Peyer's patch (tissue), 4 donors: ENCODE data around the gene ITGA2B. TPM values are rescaled to one million over a fixed set of nuclear protein-coding genes. Genes with fewer than 3 reads are reported as not detected.
A peak's percentile ranks its signal among the peaks of the same experiment; 100 is the strongest.
"Not testable (repeated sequence)": the region's sequence is repeated elsewhere in the genome, so short reads cannot be mapped to it uniquely, and the experiment has no call there.

Source experiments
- DNase-seq, 3 donors: peaks; one replicate each; pipeline ENCODE4 v3.0.0-alpha.2; 2017 to 2019
- H3K27ac ChIP-seq, 4 donors: fragments of 200-600 bp; sonication (generic); one replicate each; pipeline ENCODE4 v1.5.1; 2016 to 2019
- H3K27me3 ChIP-seq, 2 donors: fragments of 200-600 bp; sonication (generic); one replicate each; pipeline ENCODE4 v1.5.1; 2019
- H3K36me3 ChIP-seq, 3 donors: fragments of 200-600 bp; sonication (generic); one replicate each; pipeline ENCODE4 v1.5.1; 2016 to 2019
- H3K4me1 ChIP-seq, 4 donors: fragments of 200-600 bp; sonication (generic); one replicate each; pipeline ENCODE4 v1.5.1; 2016 to 2019
- H3K4me3 ChIP-seq, 4 donors: fragments of 200-600 bp; sonication (generic); 1 replicate in 3 of 4; 2 replicates in 1 of 4; pipeline ENCODE4 v1.5.1; 2016 to 2019; ENCODE audit warnings: mild to moderate bottlenecking in 1 of 4
- H3K9me3 ChIP-seq, 4 donors: fragments of 200-600 bp; sonication (generic); one replicate each; pipeline ENCODE4 v1.5.1; 2016 to 2019; ENCODE audit warnings: mild to moderate bottlenecking in 1 of 4
- POLR2A ChIP-seq, 2 donors: fragments of 450-650 bp; IDR thresholded peaks; one replicate each; pipeline ENCODE4 v1.5.1; 2017; ENCODE audit warnings: antibody characterized with exemption in 2 of 2, mild to moderate bottlenecking in 2 of 2, moderate library complexity in 2 of 2
- total RNA-seq, 4 donors: library from RNA; depleted of rRNA; stranded (reverse); fragments of >200 nt; gene quantifications; one replicate each; pipeline ENCODE4 v1.1.0, GENCODE V29; 2016
- TF ChIP-seq, protein P1 (sequence below), 6 experiments: fragments of 450-650 bp in 4 of 6; fragments of 200-600 bp in 2 of 6; sonication (generic) in 1 of 6; IDR thresholded peaks; one replicate each; pipeline ENCODE4 v1.5.1; 2017 to 2019; ENCODE audit warnings: antibody characterized with exemption in 6 of 6, mild to moderate bottlenecking in 3 of 6, moderate library complexity in 1 of 6

ITGA2B gene
- total RNA-seq, 4 donors from 2014 or later: 2.5 TPM; not detected in 3

DNA sequence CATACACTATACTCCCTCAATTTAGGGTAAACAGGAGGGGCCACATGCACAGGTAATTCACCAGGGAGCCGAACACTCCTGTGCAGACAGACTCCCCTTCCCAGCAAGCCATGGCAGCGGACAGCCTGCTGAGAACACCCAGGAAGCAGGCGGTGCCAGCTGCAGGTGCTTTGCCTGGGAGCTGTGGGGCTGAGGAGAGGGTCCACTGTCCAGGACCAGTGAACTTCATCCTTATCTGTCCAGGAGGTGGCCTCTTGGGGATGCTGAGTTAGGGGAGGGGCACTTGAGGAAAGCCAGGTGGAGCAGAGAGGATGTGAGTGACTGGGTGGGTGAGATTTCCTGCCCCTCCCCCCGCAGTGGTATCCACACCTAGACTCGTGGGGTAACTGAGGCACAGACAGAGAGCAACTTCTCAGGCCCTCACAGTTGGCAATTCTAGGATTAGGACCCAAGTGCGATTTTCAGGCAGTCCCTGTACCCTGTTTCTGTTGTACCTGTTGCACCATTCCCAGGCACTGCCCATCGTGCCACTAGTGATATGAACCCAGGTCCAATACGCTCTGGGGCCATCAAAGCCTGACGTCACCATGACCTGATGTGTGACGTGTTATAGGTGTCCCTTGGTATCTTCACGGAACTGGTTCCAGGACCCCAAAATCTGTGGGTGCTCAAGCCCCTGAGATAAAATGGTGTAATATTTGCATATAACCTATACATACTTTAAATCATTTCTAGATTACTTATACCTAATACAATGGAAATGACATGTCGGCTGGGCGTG lies 43.2 kb downstream of the ITGA2B start:
- peak in 1 of 3 donors; percentile 46 for DNase-seq
- Histone ChIP-seq H3K4me3 (peak overlapping the region; percentile 82 to 96 (median 85)), H3K9me3 (no peaks in the 10 kb centered on the region), H3K4me1 (peaks cover 0 to 20% (median 11%) of the 10 kb centered on the region in 4 donors), H3K27ac (peak overlapping the region; percentile 81 to 87 (median 87)), H3K27me3 (no peaks in the 10 kb centered on the region), H3K36me3 (peaks cover 0 to 26% (median 0%) of the 10 kb centered on the region in 3 donors)
- TF ChIP-seq POLR2A (IDR thresholded peaks at IDR 0.05): no peak
- TF ChIP-seq, protein P1, sequence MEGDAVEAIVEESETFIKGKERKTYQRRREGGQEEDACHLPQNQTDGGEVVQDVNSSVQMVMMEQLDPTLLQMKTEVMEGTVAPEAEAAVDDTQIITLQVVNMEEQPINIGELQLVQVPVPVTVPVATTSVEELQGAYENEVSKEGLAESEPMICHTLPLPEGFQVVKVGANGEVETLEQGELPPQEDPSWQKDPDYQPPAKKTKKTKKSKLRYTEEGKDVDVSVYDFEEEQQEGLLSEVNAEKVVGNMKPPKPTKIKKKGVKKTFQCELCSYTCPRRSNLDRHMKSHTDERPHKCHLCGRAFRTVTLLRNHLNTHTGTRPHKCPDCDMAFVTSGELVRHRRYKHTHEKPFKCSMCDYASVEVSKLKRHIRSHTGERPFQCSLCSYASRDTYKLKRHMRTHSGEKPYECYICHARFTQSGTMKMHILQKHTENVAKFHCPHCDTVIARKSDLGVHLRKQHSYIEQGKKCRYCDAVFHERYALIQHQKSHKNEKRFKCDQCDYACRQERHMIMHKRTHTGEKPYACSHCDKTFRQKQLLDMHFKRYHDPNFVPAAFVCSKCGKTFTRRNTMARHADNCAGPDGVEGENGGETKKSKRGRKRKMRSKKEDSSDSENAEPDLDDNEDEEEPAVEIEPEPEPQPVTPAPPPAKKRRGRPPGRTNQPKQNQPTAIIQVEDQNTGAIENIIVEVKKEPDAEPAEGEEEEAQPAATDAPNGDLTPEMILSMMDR (IDR thresholded peaks at IDR 0.05): no peak

DNA sequence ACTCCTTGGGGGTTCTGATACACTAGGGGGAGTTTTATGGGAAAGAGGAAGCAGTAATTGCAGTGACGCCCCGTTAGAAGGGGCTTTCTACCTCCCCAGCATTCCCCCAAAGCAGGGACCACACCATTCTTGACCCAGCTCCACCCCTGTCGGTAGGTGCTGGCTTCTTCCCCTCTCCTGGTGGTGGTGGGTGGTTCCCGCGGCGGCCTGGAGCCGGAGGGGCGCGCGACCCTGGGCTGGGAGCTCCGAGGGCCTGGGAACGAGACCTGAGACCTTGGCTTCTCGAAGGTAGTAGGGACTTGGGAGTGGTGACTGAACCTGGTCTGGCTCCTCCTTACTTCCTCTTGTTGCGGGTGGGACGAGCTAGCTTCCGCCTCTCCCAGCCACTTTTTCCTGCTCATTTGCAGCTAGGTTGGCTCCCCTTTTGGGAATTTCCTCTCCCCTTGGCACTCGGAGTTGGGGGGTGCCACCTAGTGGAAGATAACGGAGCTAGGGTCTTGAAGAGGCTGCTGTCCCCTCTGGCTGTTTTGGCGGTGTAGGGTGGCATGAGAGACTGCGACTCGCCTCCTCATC lies 43.9 kb downstream of the ITGA2B start:
- TF ChIP-seq, protein P1 (IDR thresholded peaks at IDR 0.05): peak; percentile 22 to 76 (median 34)
- no peak for TF ChIP-seq POLR2A (IDR thresholded peaks at IDR 0.05)
- Histone ChIP-seq H3K36me3 (peaks cover 0 to 18% (median 0%) of the 10 kb centered on the region in 3 donors), H3K27me3 (no peaks in the 10 kb centered on the region), H3K9me3 (no peaks in the 10 kb centered on the region), H3K4me1 (peaks cover 0 to 20% (median 11%) of the 10 kb centered on the region in 4 donors), H3K4me3 (peak overlapping the region; percentile 82 to 96 (median 85)), H3K27ac (peak overlapping the region; percentile 81 to 87 (median 87))
- DNase-seq: peak; percentile 64 to 85 (median 82)

DNA sequence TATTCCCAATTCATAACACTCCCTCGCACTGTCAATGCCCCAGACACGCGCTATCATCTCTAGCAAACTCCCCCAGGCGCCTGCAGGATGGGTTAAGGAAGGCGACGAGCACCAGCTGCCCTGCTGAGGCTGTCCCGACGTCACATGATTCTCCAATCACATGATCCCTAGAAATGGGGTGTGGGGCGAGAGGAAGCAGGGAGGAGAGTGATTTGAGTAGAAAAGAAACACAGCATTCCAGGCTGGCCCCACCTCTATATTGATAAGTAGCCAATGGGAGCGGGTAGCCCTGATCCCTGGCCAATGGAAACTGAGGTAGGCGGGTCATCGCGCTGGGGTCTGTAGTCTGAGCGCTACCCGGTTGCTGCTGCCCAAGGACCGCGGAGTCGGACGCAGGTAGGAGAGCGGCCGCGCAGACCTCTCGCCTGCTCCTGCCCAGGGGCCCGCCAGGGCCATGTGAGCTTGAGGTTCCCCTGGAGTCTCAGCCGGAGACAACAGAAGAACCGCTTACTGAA lies 44.5 kb downstream of the ITGA2B start, which contains the start of gene GRN:
TSS of gene GRN (plus strand) at position 364 of the 515 bp plus-strand sequence. CDS start 3,863 bp downstream, outside the sequence.
- Histone ChIP-seq H3K9me3 (no peaks in the 10 kb centered on the region), H3K27ac (peak within 1 kb of the TSS; percentile 81 to 87 (median 87)), H3K36me3 (peaks cover 0 to 13% (median 0%) of the 10 kb centered on the region in 3 donors), H3K4me1 (peaks cover 0 to 20% (median 11%) of the 10 kb centered on the region in 4 donors), H3K27me3 (no peaks in the 10 kb centered on the region), H3K4me3 (peak within 1 kb of the TSS; percentile 82 to 96 (median 85))
- DNase-seq: peak; percentile 93 to 98 (median 94)
- TF ChIP-seq, protein P1 (IDR thresholded peaks at IDR 0.05): peak in 1 of 6 experiments; percentile 2
- peak; percentile 77 to 85 for TF ChIP-seq POLR2A (IDR thresholded peaks at IDR 0.05)

DNA sequence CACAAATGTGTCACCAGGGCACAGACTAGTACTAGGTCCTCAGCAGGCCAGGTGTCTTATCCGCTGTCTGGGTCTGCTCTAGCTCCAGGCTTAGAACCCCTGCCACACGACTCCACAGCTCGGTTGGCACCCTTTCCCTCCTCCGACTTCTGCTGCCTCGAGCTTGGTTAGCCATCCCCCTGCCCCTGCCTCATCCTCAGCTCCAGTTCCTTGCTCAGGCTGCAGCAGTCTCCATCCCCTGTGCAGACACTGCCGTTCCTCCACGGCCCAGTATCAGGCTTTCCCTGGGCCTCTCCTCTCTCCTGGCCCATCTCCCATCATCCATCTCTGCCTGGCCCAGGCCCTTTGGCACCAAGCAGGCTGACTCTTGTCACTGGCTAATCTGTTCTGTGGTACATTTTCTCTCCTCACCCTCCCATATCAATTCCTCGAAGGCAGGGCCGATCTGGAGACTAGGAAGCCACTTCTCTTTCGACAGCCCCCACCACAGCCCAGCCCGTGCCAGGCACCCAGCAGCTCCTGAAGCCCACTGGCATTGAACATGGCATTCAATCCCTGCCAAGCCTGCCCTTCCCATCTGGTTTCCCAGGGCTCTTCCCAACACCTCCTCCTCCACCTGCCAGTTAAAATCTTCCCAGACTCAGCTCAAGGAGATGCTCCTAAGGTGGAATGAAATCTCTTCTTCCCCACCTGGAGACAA lies 45.8 kb downstream of the ITGA2B start:
- Histone ChIP-seq H3K4me3 (no peak overlapping the region), H3K9me3 (no peaks in the 10 kb centered on the region), H3K27me3 (no peaks in the 10 kb centered on the region), H3K27ac (no peak overlapping the region), H3K4me1 (peaks cover 0 to 20% (median 6%) of the 10 kb centered on the region in 4 donors), H3K36me3 (no peaks in the 10 kb centered on the region)
- DNase-seq: no peak
- no peak for TF ChIP-seq POLR2A (IDR thresholded peaks at IDR 0.05)
- TF ChIP-seq, protein P1 (IDR thresholded peaks at IDR 0.05): no peak

DNA sequence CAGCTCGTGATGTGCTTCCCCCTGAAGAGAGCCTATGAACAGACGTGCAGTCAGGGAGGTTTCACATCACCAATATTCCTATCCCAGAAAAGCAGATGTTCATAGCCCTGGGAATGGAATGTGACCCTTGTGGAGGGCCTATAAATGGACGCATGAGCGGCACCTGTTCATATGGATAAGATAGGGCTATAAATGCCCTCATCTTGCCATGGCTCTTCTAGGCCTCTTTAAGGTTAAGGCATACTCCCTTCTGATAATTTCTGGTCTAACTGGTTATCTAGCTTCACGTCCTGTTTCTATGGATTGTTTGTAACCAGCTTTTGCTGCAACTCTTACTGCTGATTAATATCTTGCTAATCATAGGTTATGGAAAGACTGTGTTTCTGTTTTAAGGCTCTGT lies 48.9 kb downstream of the ITGA2B start:
- not testable (repeated sequence) for H3K9me3 ChIP-seq, H3K36me3 ChIP-seq, H3K27me3 ChIP-seq, H3K4me3 ChIP-seq, DNase-seq, H3K27ac ChIP-seq, H3K4me1 ChIP-seq
